DOHH2 (cell line): ENCODE measurements around the gene KANSL3.

ENCODE experiments used
- EZH2phosphoT487 ChIP-seq: fragments of 200-600 bp; sonication (generic); IDR thresholded peaks from 2 replicates; pipeline ENCODE4 v1.6.1; 2017; ENCODE audit warnings: borderline replicate concordance, mild to moderate bottlenecking, antibody characterized with exemption, low read length, moderate library complexity, mixed read lengths
- TF ChIP-seq, protein P1 (sequence below): fragments of 200-600 bp; sonication (generic); IDR thresholded peaks from one replicate; pipeline ENCODE4 v1.5.1; 2014; ENCODE audit warnings: antibody characterized with exemption, mild to moderate bottlenecking, low read depth, low read length; ENCODE audit not compliant: poor library complexity, severe bottlenecking

DNA sequence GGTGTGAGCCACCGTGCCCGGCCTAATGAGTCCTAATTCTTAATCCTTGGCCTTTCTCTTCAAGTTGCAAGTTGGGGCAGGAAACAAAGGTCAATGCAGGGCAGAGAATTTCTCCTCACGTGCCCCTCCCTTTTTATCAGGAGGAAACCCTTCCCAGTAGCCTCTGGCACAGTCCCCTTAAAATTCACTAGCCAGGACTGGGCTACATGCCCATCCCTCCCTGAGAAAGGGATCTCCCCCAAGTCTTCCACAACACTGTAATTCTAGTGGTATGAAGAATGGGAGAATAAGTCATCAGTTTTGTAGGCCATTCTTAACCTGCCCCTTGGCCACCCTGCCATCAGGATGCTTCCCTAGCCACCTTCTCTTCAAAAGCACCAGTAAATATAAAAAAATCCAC lies 59.4 kb downstream of the KANSL3 start:
- TF ChIP-seq, protein P1, sequence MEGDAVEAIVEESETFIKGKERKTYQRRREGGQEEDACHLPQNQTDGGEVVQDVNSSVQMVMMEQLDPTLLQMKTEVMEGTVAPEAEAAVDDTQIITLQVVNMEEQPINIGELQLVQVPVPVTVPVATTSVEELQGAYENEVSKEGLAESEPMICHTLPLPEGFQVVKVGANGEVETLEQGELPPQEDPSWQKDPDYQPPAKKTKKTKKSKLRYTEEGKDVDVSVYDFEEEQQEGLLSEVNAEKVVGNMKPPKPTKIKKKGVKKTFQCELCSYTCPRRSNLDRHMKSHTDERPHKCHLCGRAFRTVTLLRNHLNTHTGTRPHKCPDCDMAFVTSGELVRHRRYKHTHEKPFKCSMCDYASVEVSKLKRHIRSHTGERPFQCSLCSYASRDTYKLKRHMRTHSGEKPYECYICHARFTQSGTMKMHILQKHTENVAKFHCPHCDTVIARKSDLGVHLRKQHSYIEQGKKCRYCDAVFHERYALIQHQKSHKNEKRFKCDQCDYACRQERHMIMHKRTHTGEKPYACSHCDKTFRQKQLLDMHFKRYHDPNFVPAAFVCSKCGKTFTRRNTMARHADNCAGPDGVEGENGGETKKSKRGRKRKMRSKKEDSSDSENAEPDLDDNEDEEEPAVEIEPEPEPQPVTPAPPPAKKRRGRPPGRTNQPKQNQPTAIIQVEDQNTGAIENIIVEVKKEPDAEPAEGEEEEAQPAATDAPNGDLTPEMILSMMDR: no peak
- TF ChIP-seq EZH2phosphoT487: no peak
